ENCODE measurements around the gene OTOG.

OTOG gene

GRCh38 chr11:17527628-17527995 is 19.4 kb upstream of the OTOG start:
- H3K36me3 ChIP-seq (ENCODE audit: insufficient read depth, low read length) = no peaks in the 10 kb centered on the region; the same call in 1 of the 2 replicates
- H3K9me3 ChIP-seq (ENCODE audit: control insufficient read depth, insufficient read depth, low read length) = no peaks in the 10 kb centered on the region
- peaks cover 5% of the 10 kb centered on the region; the same call in 1 of the 2 replicates for H3K4me1 ChIP-seq (ENCODE audit: insufficient read depth, low read length)
- H3K9ac ChIP-seq (ENCODE audit: low read depth, low read length) = no peak overlapping the region

GRCh38 chr11:17528181-17528691 is 18.8 kb upstream of the OTOG start:
- no peaks in the 10 kb centered on the region for H3K9me3 ChIP-seq (ENCODE audit: control insufficient read depth, insufficient read depth, low read length)
- H3K36me3 ChIP-seq (ENCODE audit: insufficient read depth, low read length) = no peaks in the 10 kb centered on the region; the same call in 1 of the 2 replicates
- no peak overlapping the region for H3K9ac ChIP-seq (ENCODE audit: low read depth, low read length)
- H3K4me1 ChIP-seq (ENCODE audit: insufficient read depth, low read length) = peaks cover 5% of the 10 kb centered on the region; the same call in 1 of the 2 replicates

GRCh38 chr11:17528906-17529843 is 17.9 kb upstream of the OTOG start:
- Histone ChIP-seq H3K9ac (ENCODE audit: low read depth, low read length) (no peak overlapping the region), H3K36me3 (ENCODE audit: insufficient read depth, low read length) (no peaks in the 10 kb centered on the region; the same call in 1 of the 2 replicates), H3K4me1 (ENCODE audit: insufficient read depth, low read length) (peaks cover 5% of the 10 kb centered on the region; the same call in 1 of the 2 replicates), H3K9me3 (ENCODE audit: control insufficient read depth, insufficient read depth, low read length) (no peaks in the 10 kb centered on the region)

- H3K9me3 ChIP-seq (ENCODE audit: control insufficient read depth, insufficient read depth, low read length) = no peaks in the 10 kb centered on the region
- H3K36me3 ChIP-seq (ENCODE audit: insufficient read depth, low read length) = no peaks in the 10 kb centered on the region
- H3K4me1 ChIP-seq (ENCODE audit: insufficient read depth, low read length) = peaks cover 5% of the 10 kb centered on the region; the same call in 1 of the 2 replicates
- no peak overlapping the region for H3K9ac ChIP-seq (ENCODE audit: low read depth, low read length)
Observed at GRCh38 chr11:17529844-17530185, 17.2 kb upstream of the OTOG start.

- Histone ChIP-seq H3K4me1 (ENCODE audit: insufficient read depth, low read length) (peaks cover 5% of the 10 kb centered on the region; the same call in 1 of the 2 replicates), H3K36me3 (ENCODE audit: insufficient read depth, low read length) (no peaks in the 10 kb centered on the region), H3K9me3 (ENCODE audit: control insufficient read depth, insufficient read depth, low read length) (no peaks in the 10 kb centered on the region), H3K9ac (ENCODE audit: low read depth, low read length) (no peak overlapping the region)
Observed at GRCh38 chr11:17531071-17531600, 15.9 kb upstream of the OTOG start.

- H3K36me3 ChIP-seq (ENCODE audit: insufficient read depth, low read length) = no peaks in the 10 kb centered on the region
- H3K9ac ChIP-seq (ENCODE audit: low read depth, low read length) = no peak overlapping the region
- H3K4me1 ChIP-seq (ENCODE audit: insufficient read depth, low read length) = peaks cover under 1% of the 10 kb centered on the region; the same call in 1 of the 2 replicates
- H3K9me3 ChIP-seq (ENCODE audit: control insufficient read depth, insufficient read depth, low read length) = no peaks in the 10 kb centered on the region
Observed at GRCh38 chr11:17531636-17532113, 15.4 kb upstream of the OTOG start.

- Histone ChIP-seq H3K9ac (ENCODE audit: low read depth, low read length) (no peak overlapping the region), H3K9me3 (ENCODE audit: control insufficient read depth, insufficient read depth, low read length) (no peaks in the 10 kb centered on the region), H3K36me3 (ENCODE audit: insufficient read depth, low read length) (no peaks in the 10 kb centered on the region), H3K4me1 (ENCODE audit: insufficient read depth, low read length) (no peaks in the 10 kb centered on the region; the same call in 1 of the 2 replicates)
Observed at GRCh38 chr11:17532784-17533183, 14.3 kb upstream of the OTOG start.

GRCh38 chr11:17533341-17533740 is 13.7 kb upstream of the OTOG start:
- no peaks in the 10 kb centered on the region; the same call in 1 of the 2 replicates for H3K4me1 ChIP-seq (ENCODE audit: insufficient read depth, low read length)

GRCh38 chr11:17533778-17534415 is 13.2 kb upstream of the OTOG start:
- no peaks in the 10 kb centered on the region for H3K9me3 ChIP-seq (ENCODE audit: control insufficient read depth, insufficient read depth, low read length)
- no peaks in the 10 kb centered on the region for H3K36me3 ChIP-seq (ENCODE audit: insufficient read depth, low read length)
- H3K9ac ChIP-seq (ENCODE audit: low read depth, low read length) = no peak overlapping the region
- no peaks in the 10 kb centered on the region; the same call in 1 of the 2 replicates for H3K4me1 ChIP-seq (ENCODE audit: insufficient read depth, low read length)

More at GRCh38 chr11:17533341-17533740, 13.7 kb upstream of the OTOG start:
- Histone ChIP-seq H3K36me3 (ENCODE audit: insufficient read depth, low read length) (no peaks in the 10 kb centered on the region), H3K9ac (ENCODE audit: low read depth, low read length) (no peak overlapping the region), H3K9me3 (ENCODE audit: control insufficient read depth, insufficient read depth, low read length) (no peaks in the 10 kb centered on the region)

- H3K4me1 ChIP-seq (ENCODE audit: insufficient read depth, low read length) = no peaks in the 10 kb centered on the region; the same call in 1 of the 2 replicates
- no peaks in the 10 kb centered on the region for H3K9me3 ChIP-seq (ENCODE audit: control insufficient read depth, insufficient read depth, low read length)
- H3K36me3 ChIP-seq (ENCODE audit: insufficient read depth, low read length) = no peaks in the 10 kb centered on the region
- no peak overlapping the region for H3K9ac ChIP-seq (ENCODE audit: low read depth, low read length)
Observed at GRCh38 chr11:17535488-17535887, 11.6 kb upstream of the OTOG start.

- no peaks in the 10 kb centered on the region for H3K36me3 ChIP-seq (ENCODE audit: insufficient read depth, low read length)
- no peaks in the 10 kb centered on the region for H3K4me1 ChIP-seq (ENCODE audit: insufficient read depth, low read length)
Observed at GRCh38 chr11:17537261-17537660, 9.8 kb upstream of the OTOG start.

GRCh38 chr11:17538054-17538453 is 9.0 kb upstream of the OTOG start:
- Histone ChIP-seq H3K9me3 (ENCODE audit: control insufficient read depth, insufficient read depth, low read length) (no peaks in the 10 kb centered on the region), H3K9ac (ENCODE audit: low read depth, low read length) (no peak overlapping the region), H3K36me3 (ENCODE audit: insufficient read depth, low read length) (no peaks in the 10 kb centered on the region), H3K4me1 (ENCODE audit: insufficient read depth, low read length) (peaks cover 4% of the 10 kb centered on the region; the same call in 1 of the 2 replicates)

More at GRCh38 chr11:17537261-17537660, 9.8 kb upstream of the OTOG start:
- H3K9ac ChIP-seq (ENCODE audit: low read depth, low read length) = no peak overlapping the region
- no peaks in the 10 kb centered on the region for H3K9me3 ChIP-seq (ENCODE audit: control insufficient read depth, insufficient read depth, low read length)

- Histone ChIP-seq H3K4me1 (ENCODE audit: insufficient read depth, low read length) (peaks cover 7% of the 10 kb centered on the region; the same call in 1 of the 2 replicates), H3K36me3 (ENCODE audit: insufficient read depth, low read length) (no peaks in the 10 kb centered on the region), H3K9me3 (ENCODE audit: control insufficient read depth, insufficient read depth, low read length) (no peaks in the 10 kb centered on the region), H3K9ac (ENCODE audit: low read depth, low read length) (no peak overlapping the region)
Observed at GRCh38 chr11:17538731-17539130, 8.3 kb upstream of the OTOG start.

- Histone ChIP-seq H3K9ac (ENCODE audit: low read depth, low read length) (no peak overlapping the region), H3K36me3 (ENCODE audit: insufficient read depth, low read length) (no peaks in the 10 kb centered on the region), H3K4me1 (ENCODE audit: insufficient read depth, low read length) (peaks cover 7% of the 10 kb centered on the region; the same call in 1 of the 2 replicates), H3K9me3 (ENCODE audit: control insufficient read depth, insufficient read depth, low read length) (no peaks in the 10 kb centered on the region)
Observed at GRCh38 chr11:17540807-17541206, 6.3 kb upstream of the OTOG start.
